T-helper 17 cell (primary cell): Measurements from ENCODE around the gene PTGS1. TPM values are rescaled to one million over a fixed set of nuclear protein-coding genes. Genes with fewer than 3 reads are reported as not detected.
"Not testable (repeated sequence)": the region's sequence is repeated elsewhere in the genome, so short reads cannot be mapped to it uniquely, and the experiment has no call there.

ENCODE experiments used
- ATAC-seq: fragments of 150-1000 bp; cut with Tn5 transposase; 2 replicates; pipeline ENCODE4 v1.10.0; 2021; ENCODE audit warnings: mild to moderate bottlenecking, moderate library complexity
- DNase-seq, 3 donors: peaks; one replicate each; pipeline versions ENCODE4 v3.0.0 to v3.0.0-alpha.2; 2020 to 2021
- H3K9me3 ChIP-seq: one replicate; pipeline ENCODE4 v1.7.0; 2013; ENCODE audit warnings: low read length, mild to moderate bottlenecking; ENCODE audit not compliant: control insufficient read depth, poor library complexity, severe bottlenecking
- H3K27ac Mint-ChIP-seq: one replicate; pipeline ENCODE4 v1.8.0; 2022; ENCODE audit warnings: mild to moderate bottlenecking, moderate library complexity, mixed read lengths
- H3K27me3 Mint-ChIP-seq: one replicate; pipeline ENCODE4 v1.8.0; 2022; ENCODE audit warnings: mixed read lengths
- H3K36me3 Mint-ChIP-seq: one replicate; pipeline ENCODE4 v1.8.0; 2022; ENCODE audit warnings: low read depth, mixed read lengths
- H3K4me1 Mint-ChIP-seq: one replicate; pipeline ENCODE4 v1.8.0; 2022; ENCODE audit warnings: mild to moderate bottlenecking, mixed read lengths
- H3K4me3 Mint-ChIP-seq: one replicate; pipeline ENCODE4 v1.8.0; 2022; ENCODE audit warnings: mild to moderate bottlenecking, moderate library complexity, mixed read lengths
- total RNA-seq, 4 donors: library from RNA in 2 of 4; stranded (reverse) in 2 of 4; gene quantifications; one replicate each; pipeline ENCODE4 v1.2.3 and lab custom pipeline; 2022 to 2026

Gene PTGS1
- total RNA-seq (100 to 1,000 TPM in 1 of 2 donors, 1 to 10 TPM in 1; 3.0 to 123 TPM), total RNA-seq (lab: John Stamatoyannopoulos, UW) (0.08 to 0.58 reads per million in 2 donors)

- H3K4me3 Mint-ChIP-seq, result peak within 1 kb of the TSS; percentile 87
- H3K27me3 Mint-ChIP-seq, result peaks cover 48% of the 10 kb centered on the region
- peak; percentile 50 for ATAC-seq
Observed at GRCh38 chr9:122370869-122371755, at the start of gene PTGS1. Gene PTGS1, plus strand, starts transcription at chr9:122371024. Its CDS starts 61 bp downstream, at chr9:122371085.

GRCh38 chr9:122322553-122322952 lies 48.3 kb upstream of the PTGS1 start:
- no peak for DNase-seq
- Mint-ChIP-seq H3K27ac (no peak overlapping the region), H3K4me3 (no peak overlapping the region), H3K27me3 (no peaks in the 10 kb centered on the region), H3K36me3 (peaks cover 6% of the 10 kb centered on the region), H3K4me1 (no peaks in the 10 kb centered on the region)
- ATAC-seq, result no peak
- no peaks in the 10 kb centered on the region for H3K9me3 ChIP-seq

More at GRCh38 chr9:122370869-122371755, at the start of gene PTGS1:
- Mint-ChIP-seq H3K36me3 (peaks cover 4% of the 10 kb centered on the region), H3K27ac (no peak within 1 kb of the TSS), H3K4me1 (peaks cover 9% of the 10 kb centered on the region)
- no peaks in the 10 kb centered on the region for H3K9me3 ChIP-seq
- DNase-seq, result no peak

- not testable (repeated sequence) for ATAC-seq, H3K27me3 Mint-ChIP-seq, H3K4me1 Mint-ChIP-seq, DNase-seq, H3K4me3 Mint-ChIP-seq, H3K27ac Mint-ChIP-seq, H3K9me3 ChIP-seq
- H3K36me3 Mint-ChIP-seq, result peaks cover 11% of the 10 kb centered on the region
Observed at GRCh38 chr9:122324665-122325064, 46.2 kb upstream of the PTGS1 start.

GRCh38 chr9:122325124-122325523 lies 45.7 kb upstream of the PTGS1 start:
- Mint-ChIP-seq H3K27me3 (no peaks in the 10 kb centered on the region), H3K36me3 (peaks cover 11% of the 10 kb centered on the region), H3K4me3 (no peak overlapping the region), H3K4me1 (no peaks in the 10 kb centered on the region), H3K27ac (no peak overlapping the region)
- DNase-seq, result no peak
- ATAC-seq, result no peak
- H3K9me3 ChIP-seq, result no peaks in the 10 kb centered on the region

DNA sequence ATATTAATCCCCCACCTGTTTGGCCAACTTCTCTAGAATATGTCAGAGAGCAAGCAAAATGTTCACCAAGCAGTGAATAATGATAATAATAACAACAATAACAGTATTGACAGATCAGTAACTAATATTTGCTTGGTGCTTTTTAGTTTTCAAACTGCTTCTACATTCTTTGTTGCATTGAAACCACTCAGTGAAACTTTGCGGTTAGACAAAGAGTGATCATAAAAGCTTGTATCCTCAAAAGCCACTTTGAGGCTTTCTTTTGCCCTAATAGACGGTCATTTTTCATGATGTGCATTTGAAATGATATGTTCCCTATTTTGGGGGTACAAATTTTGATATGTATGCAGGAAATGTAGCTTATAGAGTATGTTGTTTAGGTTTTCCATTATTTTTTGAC lies 43.6 kb upstream of the PTGS1 start:
- Mint-ChIP-seq H3K27me3 (no peaks in the 10 kb centered on the region), H3K36me3 (peaks cover 14% of the 10 kb centered on the region), H3K4me1 (peaks cover 3% of the 10 kb centered on the region), H3K4me3 (no peak overlapping the region), H3K27ac (no peak overlapping the region)
- no peaks in the 10 kb centered on the region for H3K9me3 ChIP-seq
- DNase-seq (no peak), ATAC-seq (no peak)

- Mint-ChIP-seq H3K4me1 (peaks cover 3% of the 10 kb centered on the region), H3K4me3 (no peak overlapping the region), H3K36me3 (peaks cover 8% of the 10 kb centered on the region), H3K27ac (peak overlapping the region; percentile 66), H3K27me3 (no peaks in the 10 kb centered on the region)
- DNase-seq (no peak), ATAC-seq (no peak)
- H3K9me3 ChIP-seq, result no peaks in the 10 kb centered on the region
Observed at GRCh38 chr9:122329597-122329996, 41.2 kb upstream of the PTGS1 start.

- DNase-seq, H3K27me3 Mint-ChIP-seq, H3K36me3 Mint-ChIP-seq, H3K4me3 Mint-ChIP-seq, H3K9me3 ChIP-seq, H3K4me1 Mint-ChIP-seq, ATAC-seq, H3K27ac Mint-ChIP-seq: not testable (repeated sequence)
Observed at GRCh38 chr9:122330466-122330865, 40.4 kb upstream of the PTGS1 start.

- H3K27me3 Mint-ChIP-seq, result peaks cover 5% of the 10 kb centered on the region
- H3K36me3 Mint-ChIP-seq, result peaks cover 8% of the 10 kb centered on the region
- no peaks in the 10 kb centered on the region for H3K9me3 ChIP-seq
- no peak for ATAC-seq
- H3K27ac Mint-ChIP-seq, result peak overlapping the region; percentile 62
- peaks cover 4% of the 10 kb centered on the region for H3K4me1 Mint-ChIP-seq
- no peak overlapping the region for H3K4me3 Mint-ChIP-seq
- DNase-seq, result no peak
Observed at GRCh38 chr9:122331523-122331927, 39.3 kb upstream of the PTGS1 start.

DNA sequence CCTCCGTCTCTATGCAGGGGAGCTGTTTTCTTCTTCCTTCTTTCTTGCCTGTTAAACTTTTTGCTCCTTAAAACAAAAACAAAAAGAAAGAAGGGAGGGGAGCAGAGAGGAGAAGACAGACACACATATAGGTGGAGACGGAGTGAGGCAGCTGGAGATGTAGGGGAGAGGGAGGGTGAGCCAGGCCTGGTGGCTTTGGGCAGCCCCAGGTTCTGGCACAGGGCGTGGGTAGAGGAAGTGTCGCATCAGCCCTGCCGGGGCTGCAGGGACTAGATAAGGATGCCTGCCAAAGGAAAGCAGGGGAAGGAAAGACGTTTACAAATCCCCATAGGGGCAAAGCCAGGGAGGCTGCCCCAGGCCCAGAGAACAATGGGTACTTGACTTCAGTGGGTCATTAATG lies 38.7 kb upstream of the PTGS1 start:
- DNase-seq (no peak), ATAC-seq (no peak)
- H3K4me1 Mint-ChIP-seq, result peaks cover 4% of the 10 kb centered on the region
- H3K36me3 Mint-ChIP-seq, result peaks cover 8% of the 10 kb centered on the region
- H3K9me3 ChIP-seq, result no peaks in the 10 kb centered on the region
- no peak overlapping the region for H3K4me3 Mint-ChIP-seq
- peaks cover 5% of the 10 kb centered on the region for H3K27me3 Mint-ChIP-seq
- peak overlapping the region; percentile 62 for H3K27ac Mint-ChIP-seq

DNA sequence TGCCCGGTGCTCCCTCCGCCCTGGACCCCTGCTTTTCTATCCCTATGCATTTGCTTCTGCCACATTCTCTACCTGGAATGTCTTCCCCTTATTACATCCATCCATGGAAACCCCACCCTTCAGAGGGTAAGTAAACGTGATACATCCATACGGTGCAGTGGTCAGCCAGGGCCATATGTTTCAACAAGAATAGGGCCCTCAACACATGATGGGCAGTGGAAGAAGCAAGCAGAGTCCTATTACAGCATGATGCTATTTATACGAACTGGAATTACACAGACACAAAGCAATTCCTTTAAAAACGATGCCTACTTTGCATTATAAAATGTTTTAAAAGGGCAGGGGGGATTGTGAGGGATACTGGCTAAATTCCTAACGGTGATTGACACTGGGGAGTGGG lies 38.2 kb upstream of the PTGS1 start:
- ATAC-seq, result no peak
- Mint-ChIP-seq H3K27me3 (peaks cover 5% of the 10 kb centered on the region), H3K4me1 (peaks cover 4% of the 10 kb centered on the region)

GRCh38 chr9:122333169-122333808 lies 37.5 kb upstream of the PTGS1 start:
- DNase-seq, result no peak

More for the DNA sequence above, 38.2 kb upstream of the PTGS1 start:
- H3K4me3 Mint-ChIP-seq, result no peak overlapping the region
- no peak for DNase-seq
- no peaks in the 10 kb centered on the region for H3K9me3 ChIP-seq
- peaks cover 8% of the 10 kb centered on the region for H3K36me3 Mint-ChIP-seq
- H3K27ac Mint-ChIP-seq, result no peak overlapping the region

DNA sequence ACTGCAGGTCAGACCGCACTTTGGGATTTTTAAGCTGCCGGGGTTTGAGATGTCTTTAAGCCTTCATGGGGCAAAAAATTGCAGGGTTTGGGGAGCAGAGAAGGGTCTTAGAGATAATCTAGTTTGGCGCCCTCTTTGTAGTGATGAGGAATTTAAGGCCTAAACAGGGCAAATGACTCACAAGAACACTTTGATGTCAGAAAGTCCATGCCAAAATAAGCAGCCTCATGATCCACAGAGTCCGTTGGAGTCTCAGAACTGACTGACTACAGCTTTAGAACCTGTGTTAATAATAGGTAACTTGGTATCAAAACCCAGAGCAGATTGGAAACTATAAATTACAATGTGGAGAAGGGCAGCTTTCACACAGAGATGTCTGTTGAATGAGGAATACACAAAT lies 35.9 kb upstream of the PTGS1 start:
- H3K9me3 ChIP-seq, result no peaks in the 10 kb centered on the region
- no peak overlapping the region for H3K4me3 Mint-ChIP-seq
- peaks cover 26% of the 10 kb centered on the region for H3K27me3 Mint-ChIP-seq
- DNase-seq, result no peak
- peaks cover 4% of the 10 kb centered on the region for H3K4me1 Mint-ChIP-seq
- ATAC-seq, result no peak
- H3K27ac Mint-ChIP-seq, result no peak overlapping the region
- peaks cover 3% of the 10 kb centered on the region for H3K36me3 Mint-ChIP-seq

More at GRCh38 chr9:122333169-122333808, 37.5 kb upstream of the PTGS1 start:
- peaks cover 10% of the 10 kb centered on the region for H3K27me3 Mint-ChIP-seq
- no peak overlapping the region for H3K27ac Mint-ChIP-seq
- H3K4me3 Mint-ChIP-seq, result no peak overlapping the region
- peaks cover 8% of the 10 kb centered on the region for H3K36me3 Mint-ChIP-seq
- peaks cover 4% of the 10 kb centered on the region for H3K4me1 Mint-ChIP-seq
- no peaks in the 10 kb centered on the region for H3K9me3 ChIP-seq
- no peak for ATAC-seq

DNA sequence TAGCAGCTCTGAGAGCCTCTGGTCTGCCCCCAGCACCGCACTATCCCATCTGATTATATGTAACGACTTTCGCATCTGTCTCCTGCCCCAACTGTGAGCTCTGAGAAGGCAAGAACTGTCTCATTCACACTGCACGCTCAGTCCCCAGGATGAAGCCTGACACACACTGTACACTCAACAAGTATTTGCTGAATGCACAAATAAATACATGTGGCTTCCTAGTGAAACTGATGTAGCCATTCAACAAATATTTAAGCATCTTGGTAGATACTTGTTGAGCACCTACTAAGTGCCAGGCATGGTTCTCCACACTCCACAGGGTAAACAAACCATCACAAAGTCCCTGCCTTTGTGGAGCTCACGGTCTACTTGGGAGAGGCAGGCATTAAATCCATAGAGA lies 34.6 kb upstream of the PTGS1 start:
- no peak for DNase-seq
- H3K27ac Mint-ChIP-seq, result no peak overlapping the region
- no peak overlapping the region for H3K4me3 Mint-ChIP-seq
- H3K36me3 Mint-ChIP-seq, result peaks cover 3% of the 10 kb centered on the region
- H3K27me3 Mint-ChIP-seq, result peaks cover 26% of the 10 kb centered on the region
- no peaks in the 10 kb centered on the region for H3K9me3 ChIP-seq
- H3K4me1 Mint-ChIP-seq, result peaks cover 7% of the 10 kb centered on the region
- ATAC-seq, result no peak
